ENCODE measurements around the gene POFUT2. TPM values are rescaled to one million over a fixed set of nuclear protein-coding genes. Genes with fewer than 3 reads are reported as not detected.

Gene POFUT2
- total RNA-seq, 1 donor from 2014 or later: 62.5 TPM

GRCh38 chr21:45334591-45335081 is 46.9 kb upstream of the POFUT2 start:
- Mint-ChIP-seq H3K27ac (peak overlapping the region; percentile 64), H3K36me3 (no peaks in the 10 kb centered on the region), H3K27me3 (ENCODE audit: low read depth) (no peaks in the 10 kb centered on the region), H3K9me3 (no peaks in the 10 kb centered on the region), H3K4me3 (no peak overlapping the region), H3K4me1 (peaks cover 41% of the 10 kb centered on the region)
- no peak for TF ChIP-seq CTCF (IDR thresholded peaks at IDR 0.05; ENCODE audit: unreplicated experiment)
- no peak for DNase-seq (ENCODE audit: low spot score in 2 of 2, unreplicated experiment in 2 of 2)

GRCh38 chr21:45334134-45334533 is 46.4 kb upstream of the POFUT2 start:
- Mint-ChIP-seq H3K27me3 (ENCODE audit: low read depth) (no peaks in the 10 kb centered on the region), H3K9me3 (no peaks in the 10 kb centered on the region), H3K4me1 (peaks cover 43% of the 10 kb centered on the region), H3K4me3 (no peak overlapping the region), H3K36me3 (no peaks in the 10 kb centered on the region), H3K27ac (peak overlapping the region; percentile 96)
- no peak for TF ChIP-seq CTCF (IDR thresholded peaks at IDR 0.05; ENCODE audit: unreplicated experiment)
- DNase-seq (ENCODE audit: low spot score in 2 of 2, unreplicated experiment in 2 of 2): no peak

GRCh38 chr21:45333583-45334121 is 46.0 kb upstream of the POFUT2 start:
- no peaks in the 10 kb centered on the region for H3K9me3 Mint-ChIP-seq
- no peak overlapping the region for H3K4me3 Mint-ChIP-seq
- no peaks in the 10 kb centered on the region for H3K36me3 Mint-ChIP-seq
- H3K27ac Mint-ChIP-seq: peak overlapping the region; percentile 96
- peaks cover 46% of the 10 kb centered on the region for H3K4me1 Mint-ChIP-seq
- H3K27me3 Mint-ChIP-seq (ENCODE audit: low read depth): no peaks in the 10 kb centered on the region
- peak in 1 of 2 experiments; percentile 62 for DNase-seq (ENCODE audit: low spot score in 2 of 2, unreplicated experiment in 2 of 2)
- no peak for TF ChIP-seq CTCF (IDR thresholded peaks at IDR 0.05; ENCODE audit: unreplicated experiment)

- H3K4me3 Mint-ChIP-seq: no peak overlapping the region
- no peaks in the 10 kb centered on the region for H3K36me3 Mint-ChIP-seq
- H3K27me3 Mint-ChIP-seq (ENCODE audit: low read depth): no peaks in the 10 kb centered on the region
- no peak for TF ChIP-seq CTCF (IDR thresholded peaks at IDR 0.05; ENCODE audit: unreplicated experiment)
- H3K4me1 Mint-ChIP-seq: peaks cover 46% of the 10 kb centered on the region
- H3K9me3 Mint-ChIP-seq: no peaks in the 10 kb centered on the region
- DNase-seq (ENCODE audit: low spot score in 2 of 2, unreplicated experiment in 2 of 2): no peak
- peak overlapping the region; percentile 96 for H3K27ac Mint-ChIP-seq
These were observed 45.4 kb upstream of the POFUT2 start for GRCh38 chr21:45332981-45333582.

GRCh38 chr21:45332415-45332814 is 44.7 kb upstream of the POFUT2 start:
- Mint-ChIP-seq H3K4me3 (no peak overlapping the region), H3K36me3 (no peaks in the 10 kb centered on the region), H3K27ac (peak overlapping the region; percentile 57), H3K27me3 (ENCODE audit: low read depth) (no peaks in the 10 kb centered on the region), H3K9me3 (no peaks in the 10 kb centered on the region), H3K4me1 (peaks cover 46% of the 10 kb centered on the region)
- no peak for DNase-seq (ENCODE audit: low spot score in 2 of 2, unreplicated experiment in 2 of 2)
- TF ChIP-seq CTCF (IDR thresholded peaks at IDR 0.05; ENCODE audit: unreplicated experiment): no peak
